HepG2 (cell line): ENCODE results near the gene GATAD2B. TPM values are rescaled to one million over a fixed set of nuclear protein-coding genes. Genes with fewer than 3 reads are reported as not detected.

ENCODE experiments used
- ATAC-seq: fragments of 200-7000 bp; cut with Tn5 transposase; 3 replicates; pipeline ENCODE4 v1.9.1; 2020; ENCODE audit warnings: mild to moderate bottlenecking, moderate library complexity
- BruUV-seq: library from RNA; stranded (reverse); fragments of 400-500 nt; replicated peaks from 2 replicates; lab custom pipeline; 2021; lab: Mats Ljungman, UMichigan
- CTCF ChIA-PET: fragments of 300-600 bp; formaldehyde crosslinking; extraction: SDS; loops from one replicate; lab custom pipeline; 2021; ENCODE audit warnings: low total read pairs, inconsistent platforms, low intra/inter-chr PET ratio; lab: Yijun Ruan, JAX
- POLR2A ChIA-PET: fragments of 350-600 bp; sonication (Branson Sonifier 250); formaldehyde crosslinking; loops from one replicate; lab custom pipeline; 2020; ENCODE audit warnings: antibody characterized with exemption, inconsistent platforms; lab: Yijun Ruan, JAX
- DNase-seq: peaks from one replicate; pipeline ENCODE4 v3.0.0-alpha.2; 2015; ENCODE audit warnings: low spot score
- FAIRE-seq: peaks from 3 replicates; lab custom pipeline; 2011; peaks lifted over from hg19 to GRCh38; lab: Jason Lieb, UNC
- H2AFZ ChIP-seq: one replicate; pipeline ENCODE4 v1.6.1; 2011; ENCODE audit warnings: low read length, inconsistent platforms
- H3K27ac ChIP-seq: fragments of 300-600 bp; 3 replicates; pipeline ENCODE4 v1.8.0; 2011; ENCODE audit warnings: mixed run types, mild to moderate bottlenecking, mixed read lengths, low read length, inconsistent platforms; ENCODE audit not compliant: insufficient read depth; ENCODE audit errors: extremely low read length
- H3K27me3 ChIP-seq, 2 experiments: fragments of 200-600 bp in 1 of 2; 2 replicates in 1 of 2; 3 replicates in 1 of 2; pipeline versions ENCODE4 v1.6.0 to v1.8.0; 2011; ENCODE audit warnings: low read length in 2 of 2, mild to moderate bottlenecking in 2 of 2, moderate library complexity in 2 of 2, inconsistent platforms in 1 of 2; ENCODE audit not compliant: insufficient read depth in 2 of 2, control insufficient read depth in 1 of 2
- H3K36me3 ChIP-seq, 2 experiments: fragments of 200-600 bp in 1 of 2; replicated peaks in 1 of 2; 2 replicates in 1 of 2; 3 replicates in 1 of 2; pipeline versions ENCODE4 v1.5.1 to v1.8.0; 2011; ENCODE audit warnings: low read length in 2 of 2, inconsistent platforms in 1 of 2; ENCODE audit not compliant: insufficient read depth in 2 of 2, control insufficient read depth in 1 of 2
- H3K4me1 ChIP-seq: 2 replicates; pipeline ENCODE4 v1.5.1; 2012; ENCODE audit warnings: low read length, inconsistent platforms; ENCODE audit not compliant: insufficient read depth
- H3K4me2 ChIP-seq: 2 replicates; pipeline ENCODE4 v1.6.0; 2011; ENCODE audit warnings: low read depth, low read length, inconsistent platforms
- H3K4me3 ChIP-seq, 3 experiments: fragments of 200-600 bp in 1 of 3; sonication (generic), shearing (Covaris generic) in 1 of 3; replicated peaks in 1 of 3; 2 replicates each; pipeline ENCODE4 v1.5.1; 2011 to 2016; ENCODE audit warnings: low read length in 3 of 3, inconsistent platforms in 2 of 3, low read depth in 2 of 3, mild to moderate bottlenecking in 2 of 3, control low read depth in 1 of 3, mixed read lengths in 1 of 3; ENCODE audit not compliant: insufficient read depth in 1 of 3
- H3K79me2 ChIP-seq: one replicate; pipeline ENCODE4 v1.6.1; 2011; ENCODE audit warnings: low read length, inconsistent platforms; ENCODE audit not compliant: insufficient read depth
- H3K9ac ChIP-seq: 2 replicates; pipeline ENCODE4 v1.6.0; 2011; ENCODE audit warnings: mild to moderate bottlenecking, low read depth, low read length, inconsistent platforms; ENCODE audit not compliant: insufficient read depth
- H3K9me3 ChIP-seq: 2 replicates; pipeline ENCODE4 v1.5.1; 2012; ENCODE audit warnings: mild to moderate bottlenecking, low read length
- H4K20me1 ChIP-seq: 2 replicates; pipeline ENCODE4 v1.6.0; 2011; ENCODE audit warnings: inconsistent platforms, mild to moderate bottlenecking, low read length, moderate library complexity; ENCODE audit not compliant: insufficient read depth
- FOXK1 ChIP-seq: sonication (generic); formaldehyde crosslinking; IDR thresholded peaks from 2 replicates; pipeline ENCODE4 v1.4.0; 2020; ENCODE audit warnings: low read depth, missing genetic modification reagents, borderline replicate concordance
- HOXA7 ChIP-seq: sonication (generic); formaldehyde crosslinking; IDR thresholded peaks from 2 replicates; pipeline ENCODE4 v1.8.1; 2022; ENCODE audit warnings: mild to moderate bottlenecking, missing genetic modification reagents, moderate library complexity
- RXRB ChIP-seq: IDR thresholded peaks from 2 replicates; pipeline ENCODE4 v1.6.1; 2016; ENCODE audit warnings: borderline replicate concordance, missing genetic modification reagents, missing compliant biosample characterization
- TEAD2 ChIP-seq: sonication (generic); formaldehyde crosslinking; IDR thresholded peaks from 2 replicates; pipeline ENCODE4 v1.9.0; 2021; ENCODE audit warnings: missing genetic modification reagents
- ZFP91 ChIP-seq: sonication (generic); formaldehyde crosslinking; IDR thresholded peaks from 2 replicates; pipeline ENCODE4 v1.9.0; 2022; ENCODE audit warnings: missing genetic modification reagents, mild to moderate bottlenecking, borderline replicate concordance
- ZNF280D ChIP-seq: sonication (generic); formaldehyde crosslinking; IDR thresholded peaks from 2 replicates; pipeline ENCODE4 v1.5.1; 2020; ENCODE audit warnings: mild to moderate bottlenecking, missing genetic modification reagents
- ZNF644 ChIP-seq: IDR thresholded peaks from 2 replicates; pipeline ENCODE4 v1.6.1; 2016; ENCODE audit warnings: low read depth
- ZNF766 ChIP-seq: sonication (generic); formaldehyde crosslinking; IDR thresholded peaks from 2 replicates; pipeline ENCODE4 v1.5.0; 2020; ENCODE audit warnings: missing genetic modification reagents, borderline replicate concordance
- ZNF792 ChIP-seq: IDR thresholded peaks from 2 replicates; pipeline ENCODE4 v1.6.1; 2016
- ZXDC ChIP-seq: sonication (generic); formaldehyde crosslinking; IDR thresholded peaks from 2 replicates; pipeline ENCODE4 v1.5.0; 2020; ENCODE audit warnings: mild to moderate bottlenecking, missing genetic modification reagents
- WGBS: methylation state at CpG from one replicate; pipeline ENCODE4 v1.1.6; 2017; ENCODE audit warnings: low lambda C conversion rate; 5-methylcytosine and 5-hydroxymethylcytosine counted together
- in situ Hi-C: cut with HindIII; loops from 2 replicates; pipeline ENCODE4 v1.10.0; 2017; ENCODE audit warnings: low pct_unique_long_range_greater_than_20kb; ENCODE audit not compliant: extremely low pct_ligation_motif_present
- intact Hi-C: fragments of 100-400 bp; cut with micrococcal nuclease; formaldehyde crosslinking; loops from one replicate; pipeline ENCODE4 v1.10.0; 2022; ENCODE audit not compliant: unreplicated experiment
- polyA plus RNA-seq, 8 experiments: library from polyadenylated mRNA; depleted of rRNA in 3 of 8; stranded (reverse) in 7 of 8; unstranded in 1 of 8; fragments of >200 nt; fragmentation: Illumina TruSeq in 4 of 8; extraction: Trizol in 4 of 8; gene quantifications; 2 replicates each; pipeline versions ENCODE4 v1.2.1 to v1.2.3, GENCODE V29; 2011 to 2016; ENCODE audit warnings: low read depth in 4 of 8, missing spikeins in 1 of 8, mixed read lengths in 1 of 8; ENCODE audit not compliant: insufficient read depth in 1 of 8
- total RNA-seq, 5 experiments: library from RNA; depleted of rRNA; stranded (reverse); fragments of >200 nt; fragmentation: Illumina TruSeq; extraction: Trizol; gene quantifications; 2 replicates each; pipeline ENCODE4 v1.2.3, GENCODE V29; 2016; ENCODE audit warnings: low read depth in 1 of 5
- TF ChIP-seq, protein P1 (sequence below): sonication (generic); formaldehyde crosslinking; IDR thresholded peaks from 2 replicates; pipeline ENCODE4 v1.8.0; 2022; ENCODE audit warnings: mild to moderate bottlenecking, missing genetic modification reagents, moderate library complexity
- TF ChIP-seq, protein P2 (sequence below): sonication (generic); formaldehyde crosslinking; IDR thresholded peaks from 2 replicates; pipeline ENCODE4 v1.5.0; 2020; ENCODE audit warnings: mild to moderate bottlenecking, missing genetic modification reagents
- TF ChIP-seq, protein P3 (sequence below): IDR thresholded peaks from 2 replicates; pipeline ENCODE4 v1.6.1; 2018; ENCODE audit warnings: missing genetic modification reagents, mild to moderate bottlenecking, missing compliant biosample characterization

Gene GATAD2B
- total and polyA plus RNA-seq, 2 of the 13 experiments (the other 11 are each of a cell fraction or from before 2014, with no cell fraction given), result 3.2 to 5.2 TPM

DNA sequence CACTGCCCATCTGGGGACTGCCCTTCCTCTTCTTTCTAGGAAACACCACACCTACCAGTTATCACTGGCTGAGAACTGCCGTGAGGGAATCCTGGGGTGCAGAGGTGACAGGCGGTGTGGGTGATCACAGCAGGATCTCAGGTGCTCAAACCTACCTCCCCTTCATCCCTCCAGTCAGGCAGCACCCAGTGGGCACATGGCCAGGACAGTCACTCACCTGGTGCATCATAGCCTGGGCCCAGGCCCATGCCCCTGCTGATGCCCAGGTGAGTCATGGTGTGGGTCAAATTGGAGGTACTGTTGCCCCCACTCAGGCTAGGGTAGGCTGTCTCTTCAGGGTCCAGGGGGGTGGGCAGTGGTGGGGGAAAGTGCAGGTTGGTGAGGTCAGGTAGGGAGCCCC lies 29.0 kb upstream of the GATAD2B start:
- POLR2A ChIA-PET, result no interaction called here
- WGBS, result 100% methylated on average over 2 of the region's 2 CpGs
- no TSS peak for BruUV-seq

More for the DNA sequence above, 29.0 kb upstream of the GATAD2B start:
- intact Hi-C loops (no loop called here), in situ Hi-C loops (no loop called here)
- TF ChIP-seq TEAD2 (CRISPR knock-in tag) (no peak), ZNF644 (no peak), ZXDC (CRISPR knock-in tag) (no peak), FOXK1 (CRISPR knock-in tag) (no peak), ZFP91 (CRISPR knock-in tag) (no peak), RXRB (no peak), ZNF280D (CRISPR knock-in tag) (no peak), ZNF766 (no peak), HOXA7 (CRISPR knock-in tag) (no peak), ZNF792 (CRISPR knock-in tag) (no peak)
- TF ChIP-seq, protein P1, sequence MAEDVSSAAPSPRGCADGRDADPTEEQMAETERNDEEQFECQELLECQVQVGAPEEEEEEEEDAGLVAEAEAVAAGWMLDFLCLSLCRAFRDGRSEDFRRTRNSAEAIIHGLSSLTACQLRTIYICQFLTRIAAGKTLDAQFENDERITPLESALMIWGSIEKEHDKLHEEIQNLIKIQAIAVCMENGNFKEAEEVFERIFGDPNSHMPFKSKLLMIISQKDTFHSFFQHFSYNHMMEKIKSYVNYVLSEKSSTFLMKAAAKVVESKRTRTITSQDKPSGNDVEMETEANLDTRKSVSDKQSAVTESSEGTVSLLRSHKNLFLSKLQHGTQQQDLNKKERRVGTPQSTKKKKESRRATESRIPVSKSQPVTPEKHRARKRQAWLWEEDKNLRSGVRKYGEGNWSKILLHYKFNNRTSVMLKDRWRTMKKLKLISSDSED, result no peak
- TF ChIP-seq, protein P2, sequence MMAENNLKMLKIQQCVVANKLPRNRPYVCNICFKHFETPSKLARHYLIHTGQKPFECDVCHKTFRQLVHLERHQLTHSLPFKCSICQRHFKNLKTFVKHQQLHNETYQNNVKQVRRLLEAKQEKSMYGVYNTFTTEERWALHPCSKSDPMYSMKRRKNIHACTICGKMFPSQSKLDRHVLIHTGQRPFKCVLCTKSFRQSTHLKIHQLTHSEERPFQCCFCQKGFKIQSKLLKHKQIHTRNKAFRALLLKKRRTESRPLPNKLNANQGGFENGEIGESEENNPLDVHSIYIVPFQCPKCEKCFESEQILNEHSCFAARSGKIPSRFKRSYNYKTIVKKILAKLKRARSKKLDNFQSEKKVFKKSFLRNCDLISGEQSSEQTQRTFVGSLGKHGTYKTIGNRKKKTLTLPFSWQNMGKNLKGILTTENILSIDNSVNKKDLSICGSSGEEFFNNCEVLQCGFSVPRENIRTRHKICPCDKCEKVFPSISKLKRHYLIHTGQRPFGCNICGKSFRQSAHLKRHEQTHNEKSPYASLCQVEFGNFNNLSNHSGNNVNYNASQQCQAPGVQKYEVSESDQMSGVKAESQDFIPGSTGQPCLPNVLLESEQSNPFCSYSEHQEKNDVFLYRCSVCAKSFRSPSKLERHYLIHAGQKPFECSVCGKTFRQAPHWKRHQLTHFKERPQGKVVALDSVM, result no peak
- TF ChIP-seq, protein P3, sequence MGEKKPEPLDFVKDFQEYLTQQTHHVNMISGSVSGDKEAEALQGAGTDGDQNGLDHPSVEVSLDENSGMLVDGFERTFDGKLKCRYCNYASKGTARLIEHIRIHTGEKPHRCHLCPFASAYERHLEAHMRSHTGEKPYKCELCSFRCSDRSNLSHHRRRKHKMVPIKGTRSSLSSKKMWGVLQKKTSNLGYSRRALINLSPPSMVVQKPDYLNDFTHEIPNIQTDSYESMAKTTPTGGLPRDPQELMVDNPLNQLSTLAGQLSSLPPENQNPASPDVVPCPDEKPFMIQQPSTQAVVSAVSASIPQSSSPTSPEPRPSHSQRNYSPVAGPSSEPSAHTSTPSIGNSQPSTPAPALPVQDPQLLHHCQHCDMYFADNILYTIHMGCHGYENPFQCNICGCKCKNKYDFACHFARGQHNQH (CRISPR knock-in tag), result no peak
- no peak overlapping the region for H2AFZ ChIP-seq
- peaks cover 7% of the 10 kb centered on the region; the same call in 1 of the 2 replicates for H4K20me1 ChIP-seq
- peaks cover 18 to 53% of the 10 kb centered on the region in 2 experiments for H3K36me3 ChIP-seq
- ATAC-seq (no peak), DNase-seq (no peak), FAIRE-seq (no peak)
- H3K79me2 ChIP-seq, result peaks cover 27% of the 10 kb centered on the region
- H3K4me1 ChIP-seq, result peaks cover 43% of the 10 kb centered on the region
- H3K4me3 ChIP-seq, result no peak overlapping the region
- H3K9me3 ChIP-seq, result no peaks in the 10 kb centered on the region
- H3K27me3 ChIP-seq, result no peaks in the 10 kb centered on the region
- no peak overlapping the region for H3K9ac ChIP-seq
- no peak overlapping the region for H3K27ac ChIP-seq
- CTCF ChIA-PET, result no interaction called here
- H3K4me2 ChIP-seq, result no peak overlapping the region
